Psoas muscle (tissue), 8 donors: ENCODE data around the gene GLTPD2. TPM values are rescaled to one million over a fixed set of nuclear protein-coding genes. Genes with fewer than 3 reads are reported as not detected.
A peak's percentile ranks its signal among the peaks of the same experiment; 100 is the strongest.

ENCODE experiments used
- ATAC-seq, 4 donors: fragments of 200-7000 bp; cut with Tn5 transposase; one replicate each; pipeline ENCODE4 v1.9.1; 2020; ENCODE audit warnings: moderate library complexity in 3 of 4, mild to moderate bottlenecking in 2 of 4
- DNase-seq, 2 donors: peaks; one replicate each; pipeline ENCODE4 v3.0.0-alpha.2; 2020
- H3K27ac ChIP-seq: fragments of 200-600 bp; one replicate; pipeline ENCODE4 v1.8.0; 2022
- H3K27me3 ChIP-seq, 3 donors: fragments of 200-600 bp in 1 of 3; one replicate each; pipeline versions ENCODE4 v1.6.1 to v1.8.0; 2013 to 2022; ENCODE audit warnings: low read length in 2 of 3, mild to moderate bottlenecking in 2 of 3, moderate library complexity in 1 of 3; ENCODE audit not compliant: insufficient read depth in 3 of 3
- H3K36me3 ChIP-seq, 2 donors: fragments of 200-600 bp in 1 of 2; one replicate each; pipeline versions ENCODE4 v1.6.1 to v1.8.0; 2013 to 2022; ENCODE audit warnings: low read depth in 1 of 2, mild to moderate bottlenecking in 1 of 2, moderate library complexity in 1 of 2; ENCODE audit not compliant: insufficient read depth in 1 of 2
- H3K4me1 ChIP-seq: fragments of 200-600 bp; one replicate; pipeline ENCODE4 v1.8.0; 2022
- H3K4me3 ChIP-seq: fragments of 200-600 bp; one replicate; pipeline ENCODE4 v1.8.0; 2022; ENCODE audit warnings: mild to moderate bottlenecking
- H3K9me3 ChIP-seq: fragments of 200-600 bp; one replicate; pipeline ENCODE4 v1.8.0; 2022
- WGBS, 3 donors: extraction: QIAGEN DNeasy Blood & Tissue Kit; methylation state at CpG; one replicate each; pipeline versions ENCODE4 v1.1.6 to v1.1.7; 2013; 5-methylcytosine and 5-hydroxymethylcytosine counted together
- intact Hi-C, 2 donors: fragments of 100-400 bp; cut with DNase I; formaldehyde crosslinking; loops; one replicate each; pipeline versions ENCODE4 v1.11.0 to v1.14.2; 2022
- polyA plus RNA-seq, 3 donors: library from polyadenylated mRNA; stranded (reverse); fragments of 200-250 nt; gene quantifications; one replicate each; pipeline ENCODE4 v1.2.3, GENCODE V29; 2013
- total RNA-seq, 4 donors: library from RNA; stranded (reverse); fragmentation: NEBNext Ultra II Directional in 2 of 4; extraction: Animal tissue kit (Norgen Biotek cat#: 25700) in 2 of 4; gene quantifications; one replicate each; pipeline versions ENCODE4 v1.2.1 to v1.2.4, GENCODE V29; 2021 to 2023
- TF ChIP-seq, protein P1 (sequence below): fragments of 200-600 bp; IDR thresholded peaks from one replicate; pipeline ENCODE4 v1.8.0; 2022; ENCODE audit warnings: antibody characterized with exemption
- donor health status: healthy with polysubstance abuse.
- donor health status: DM: no; HTN: no; CAD: no; lungs with moderate emphysema.
- donor health status: Bipolar disorder and iron deficiency.
- donor health status: healthy.
- donor health status: DM: yes; HTN: yes; CAD: no.
- donor health status: DM: no; HTN: no; CAD: no.
- donor health status: DM: no; HTN: no; CAD: no.
- donor health status: DM: yes; HTN: yes; CAD: no.

GLTPD2 gene
- total and polyA plus RNA-seq, 7 donors, result not detected

DNA sequence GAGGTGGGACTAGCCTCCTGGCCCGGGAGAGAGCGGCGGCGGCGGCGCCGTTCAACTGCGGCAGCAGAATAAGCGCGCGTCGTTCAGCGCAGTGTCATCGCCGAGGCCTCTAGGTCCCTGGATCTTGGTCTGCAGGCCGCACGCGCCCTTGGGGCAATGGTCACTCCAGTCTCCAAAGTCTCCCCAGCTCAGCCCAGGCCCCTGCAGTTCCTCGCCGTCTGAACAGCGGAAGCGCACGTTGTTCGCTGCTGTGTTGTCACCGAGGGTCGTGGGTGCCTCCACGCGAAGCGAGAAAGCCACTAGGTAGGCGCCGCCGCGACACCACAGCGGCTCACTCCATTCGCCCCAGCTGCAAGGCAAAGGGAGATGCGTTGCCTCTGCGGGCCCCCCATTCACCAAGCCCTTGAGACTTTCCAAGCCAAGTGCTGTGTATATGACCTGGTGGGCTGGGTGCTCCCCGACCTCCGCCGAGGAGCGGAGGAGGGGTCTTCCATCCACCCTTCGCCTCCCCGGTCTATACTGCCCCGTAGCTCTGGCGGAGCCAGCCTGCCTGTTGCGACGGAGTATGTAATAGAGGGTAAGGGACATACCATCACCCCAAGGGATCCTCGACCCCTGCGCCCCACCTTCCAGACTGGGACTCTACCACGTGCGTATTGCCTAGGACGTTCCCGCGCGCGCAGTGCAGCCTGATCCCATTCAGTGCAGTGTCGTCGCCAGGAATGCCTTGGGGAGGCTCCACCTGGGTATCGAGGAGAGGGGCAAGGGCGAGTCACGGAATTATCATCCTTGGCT is 3.3 kb upstream of the GLTPD2 start:
- intact Hi-C loops, result loop anchor here (2.0 kb wide), 3 partner anchors 53 to 103 kb away; no protein-coding TSS in a partner anchor
- H3K9me3 ChIP-seq, result no peaks in the 10 kb centered on the region
- TF ChIP-seq, protein P1, sequence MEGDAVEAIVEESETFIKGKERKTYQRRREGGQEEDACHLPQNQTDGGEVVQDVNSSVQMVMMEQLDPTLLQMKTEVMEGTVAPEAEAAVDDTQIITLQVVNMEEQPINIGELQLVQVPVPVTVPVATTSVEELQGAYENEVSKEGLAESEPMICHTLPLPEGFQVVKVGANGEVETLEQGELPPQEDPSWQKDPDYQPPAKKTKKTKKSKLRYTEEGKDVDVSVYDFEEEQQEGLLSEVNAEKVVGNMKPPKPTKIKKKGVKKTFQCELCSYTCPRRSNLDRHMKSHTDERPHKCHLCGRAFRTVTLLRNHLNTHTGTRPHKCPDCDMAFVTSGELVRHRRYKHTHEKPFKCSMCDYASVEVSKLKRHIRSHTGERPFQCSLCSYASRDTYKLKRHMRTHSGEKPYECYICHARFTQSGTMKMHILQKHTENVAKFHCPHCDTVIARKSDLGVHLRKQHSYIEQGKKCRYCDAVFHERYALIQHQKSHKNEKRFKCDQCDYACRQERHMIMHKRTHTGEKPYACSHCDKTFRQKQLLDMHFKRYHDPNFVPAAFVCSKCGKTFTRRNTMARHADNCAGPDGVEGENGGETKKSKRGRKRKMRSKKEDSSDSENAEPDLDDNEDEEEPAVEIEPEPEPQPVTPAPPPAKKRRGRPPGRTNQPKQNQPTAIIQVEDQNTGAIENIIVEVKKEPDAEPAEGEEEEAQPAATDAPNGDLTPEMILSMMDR, result no peak
- ATAC-seq, result no peak
- DNase-seq, result peak in 1 of 2 donors; percentile 51
- 11 to 15% (median 13%) methylated on average over 60 to 61 of the region's 61 CpGs for WGBS, 3 donors
- H3K27ac ChIP-seq, result no peak overlapping the region
- peak overlapping the region; percentile 52 for H3K4me3 ChIP-seq
- H3K36me3 ChIP-seq, result no peaks in the 10 kb centered on the region
- peaks cover 22% of the 10 kb centered on the region for H3K4me1 ChIP-seq
- H3K27me3 ChIP-seq, result peaks cover 0 to 52% (median 14%) of the 10 kb centered on the region in 3 donors

DNA sequence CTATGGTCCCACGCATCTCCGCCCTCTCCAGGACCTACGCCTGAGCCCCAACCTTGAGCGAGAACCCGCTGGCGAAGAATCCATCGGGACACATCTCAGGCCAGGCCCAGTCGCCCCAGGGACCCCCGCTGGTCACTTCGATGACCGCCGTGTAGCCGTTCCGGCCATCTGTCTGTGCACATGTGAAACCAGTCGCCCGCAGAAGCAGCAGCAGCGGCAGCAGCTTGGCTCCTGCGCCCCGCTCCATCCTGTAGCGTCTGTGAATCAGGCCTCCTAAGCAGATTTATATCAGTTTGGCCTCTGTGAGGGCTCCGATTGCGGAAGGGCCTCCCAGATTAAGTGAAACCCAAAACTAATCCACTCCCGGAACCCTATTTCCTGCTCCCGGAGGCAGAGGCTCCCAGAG is 2.7 kb upstream of the GLTPD2 start, which contains the start of gene VMO1:
TSS of gene VMO1 (minus strand) at position 259 of the 406 bp plus-strand sequence. CDS start at position 247, 12 bp downstream.
- Histone ChIP-seq H3K9me3 (no peaks in the 10 kb centered on the region), H3K27ac (no peak within 1 kb of the TSS), H3K27me3 (peaks cover 0 to 51% (median 12%) of the 10 kb centered on the region in 3 donors), H3K4me3 (peak within 1 kb of the TSS; percentile 52), H3K36me3 (no peaks in the 10 kb centered on the region), H3K4me1 (peaks cover 26% of the 10 kb centered on the region)
- TF ChIP-seq, protein P1, result no peak
- intact Hi-C loops, result loop anchor here (2.0 kb wide), 3 partner anchors 53 to 103 kb away; no protein-coding TSS in a partner anchor
- no peak for ATAC-seq
- 4% methylated on average over 24 of the region's 24 CpGs for WGBS, 3 donors
- peak in 1 of 2 donors; percentile 61 for DNase-seq

GRCh38 chr17:4786516-4786915 is 2.2 kb upstream of the GLTPD2 start:
- H3K4me1 ChIP-seq, result peaks cover 26% of the 10 kb centered on the region
- H3K27ac ChIP-seq, result no peak overlapping the region
- peak overlapping the region; percentile 52 for H3K4me3 ChIP-seq

GRCh38 chr17:4788159-4788806 is 481 bp upstream of the GLTPD2 start:
- ATAC-seq (no peak), DNase-seq (peak in 1 of 2 donors; percentile 22)
- H3K9me3 ChIP-seq, result no peaks in the 10 kb centered on the region
- 78 to 83% (median 79%) methylated on average over 14 of the region's 14 CpGs for WGBS, 3 donors
- peaks cover 26% of the 10 kb centered on the region for H3K4me1 ChIP-seq
- H3K4me3 ChIP-seq, result peak overlapping the region; percentile 82
- intact Hi-C loops, result no loop called here
- peaks cover 0 to 31% (median 7%) of the 10 kb centered on the region in 3 donors for H3K27me3 ChIP-seq
- H3K36me3 ChIP-seq, result no peaks in the 10 kb centered on the region
- TF ChIP-seq, protein P1, result no peak
- no peak overlapping the region for H3K27ac ChIP-seq

More at GRCh38 chr17:4786516-4786915, 2.2 kb upstream of the GLTPD2 start:
- TF ChIP-seq, protein P1, result no peak
- Histone ChIP-seq H3K9me3 (no peaks in the 10 kb centered on the region), H3K36me3 (no peaks in the 10 kb centered on the region), H3K27me3 (peaks cover 0 to 47% (median 12%) of the 10 kb centered on the region in 3 donors)
- no peak for ATAC-seq
- intact Hi-C loops, result loop anchor here (2.0 kb wide), 3 partner anchors 54 to 102 kb away; no protein-coding TSS in a partner anchor
- DNase-seq, result no peak
- WGBS, 3 donors, result 7 to 10% (median 8%) methylated on average over 6 of the region's 6 CpGs
